Cardiac muscle cell (in vitro differentiated cells and primary cell): ENCODE measurements around the gene SLC25A39. TPM values are rescaled to one million over a fixed set of nuclear protein-coding genes. Genes with fewer than 3 reads are reported as not detected.
A peak's percentile ranks its signal among the peaks of the same experiment; 100 is the strongest.
"Not testable (repeated sequence)": the region's sequence is repeated elsewhere in the genome, so short reads cannot be mapped to it uniquely, and the experiment has no call there.

Experiments used
- DNase-seq, 2 donors: peaks; one replicate each; pipeline versions ENCODE4 v3.0.0 to v3.0.0-alpha.2; 2010 to 2017; ENCODE audit warnings: low read depth in 1 of 2, low spot score in 1 of 2
- H3K27ac ChIP-seq: fragments of 200-600 bp; sonication (generic); 2 replicates; pipeline ENCODE4 v1.5.1; 2016
- H3K27me3 ChIP-seq: fragments of 200-600 bp; sonication (generic); 2 replicates; pipeline ENCODE4 v1.6.0; 2016; ENCODE audit warnings: control low read depth
- H3K36me3 ChIP-seq: fragments of 200-600 bp; sonication (generic); 2 replicates; pipeline ENCODE4 v1.5.1; 2016; ENCODE audit warnings: control low read depth
- H3K4me1 ChIP-seq: fragments of 200-600 bp; sonication (generic); 2 replicates; pipeline ENCODE4 v1.8.1; 2017; ENCODE audit warnings: low read depth, mild to moderate bottlenecking, mixed run types
- H3K4me3 ChIP-seq: fragments of 200-600 bp; sonication (generic); 2 replicates; pipeline ENCODE4 v1.5.1; 2016; ENCODE audit warnings: mild to moderate bottlenecking
- H3K9me3 ChIP-seq: fragments of 200-600 bp; sonication (generic); 2 replicates; pipeline ENCODE4 v1.5.1; 2017; ENCODE audit warnings: low read depth, mild to moderate bottlenecking, control low read depth
- polyA plus RNA-seq: library from polyadenylated mRNA; unstranded; fragments of >200 nt; fragmentation: Nextera tagmentation; extraction: Ambion mirVana; gene quantifications from 2 replicates; pipeline ENCODE4 v1.2.1, GENCODE V29; 2016
- total RNA-seq: library from RNA; depleted of rRNA; stranded (reverse); fragments of >200 nt; gene quantifications from 2 replicates; pipeline ENCODE4 v1.2.3, GENCODE V29; 2016
- TF ChIP-seq, protein P1 (sequence below): IDR thresholded peaks from 2 replicates; pipeline ENCODE4 v1.5.1; 2012; ENCODE audit warnings: low read depth, mild to moderate bottlenecking, low read length

Gene SLC25A39
- total and polyA plus RNA-seq, 2 experiments from 2014 or later, result 228 to 284 TPM

DNA sequence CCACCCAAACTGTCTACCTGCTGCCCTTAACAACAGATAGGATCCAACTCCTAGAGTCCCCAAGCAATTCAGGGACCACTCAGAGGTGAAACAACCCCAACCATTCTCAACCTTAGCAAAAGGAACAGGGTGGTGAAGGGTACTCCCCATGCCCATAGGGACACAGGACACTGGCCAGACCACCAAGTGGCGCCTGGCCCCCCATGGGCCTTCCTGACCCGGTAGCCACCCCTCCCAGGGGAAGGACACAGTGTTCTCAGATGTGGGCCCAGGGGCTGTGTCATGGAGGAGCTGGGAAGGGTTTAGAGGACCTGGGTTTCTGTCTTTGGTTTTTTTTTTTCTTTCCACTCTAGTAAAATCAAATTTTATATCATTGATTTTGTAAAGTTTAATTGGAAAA lies 9.7 kb upstream of the SLC25A39 start:
- H3K4me1 ChIP-seq, result no peaks in the 10 kb centered on the region
- no peaks in the 10 kb centered on the region for H3K9me3 ChIP-seq
- no peaks in the 10 kb centered on the region for H3K27me3 ChIP-seq
- no peak overlapping the region for H3K4me3 ChIP-seq
- TF ChIP-seq, protein P1, sequence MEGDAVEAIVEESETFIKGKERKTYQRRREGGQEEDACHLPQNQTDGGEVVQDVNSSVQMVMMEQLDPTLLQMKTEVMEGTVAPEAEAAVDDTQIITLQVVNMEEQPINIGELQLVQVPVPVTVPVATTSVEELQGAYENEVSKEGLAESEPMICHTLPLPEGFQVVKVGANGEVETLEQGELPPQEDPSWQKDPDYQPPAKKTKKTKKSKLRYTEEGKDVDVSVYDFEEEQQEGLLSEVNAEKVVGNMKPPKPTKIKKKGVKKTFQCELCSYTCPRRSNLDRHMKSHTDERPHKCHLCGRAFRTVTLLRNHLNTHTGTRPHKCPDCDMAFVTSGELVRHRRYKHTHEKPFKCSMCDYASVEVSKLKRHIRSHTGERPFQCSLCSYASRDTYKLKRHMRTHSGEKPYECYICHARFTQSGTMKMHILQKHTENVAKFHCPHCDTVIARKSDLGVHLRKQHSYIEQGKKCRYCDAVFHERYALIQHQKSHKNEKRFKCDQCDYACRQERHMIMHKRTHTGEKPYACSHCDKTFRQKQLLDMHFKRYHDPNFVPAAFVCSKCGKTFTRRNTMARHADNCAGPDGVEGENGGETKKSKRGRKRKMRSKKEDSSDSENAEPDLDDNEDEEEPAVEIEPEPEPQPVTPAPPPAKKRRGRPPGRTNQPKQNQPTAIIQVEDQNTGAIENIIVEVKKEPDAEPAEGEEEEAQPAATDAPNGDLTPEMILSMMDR, result no peak
- no peak overlapping the region for H3K27ac ChIP-seq
- no peak for DNase-seq
- H3K36me3 ChIP-seq, result no peaks in the 10 kb centered on the region

GRCh38 chr17:44333371-44333770 lies 8.7 kb upstream of the SLC25A39 start:
- Histone ChIP-seq H3K27ac (no peak overlapping the region), H3K27me3 (no peaks in the 10 kb centered on the region), H3K4me1 (no peaks in the 10 kb centered on the region), H3K9me3 (no peaks in the 10 kb centered on the region), H3K36me3 (no peaks in the 10 kb centered on the region), H3K4me3 (no peak overlapping the region)
- DNase-seq, result no peak
- TF ChIP-seq, protein P1, result no peak

GRCh38 chr17:44331249-44331760 lies 6.7 kb upstream of the SLC25A39 start:
- Histone ChIP-seq H3K27me3 (no peaks in the 10 kb centered on the region), H3K4me1 (no peaks in the 10 kb centered on the region), H3K27ac (no peak overlapping the region), H3K9me3 (no peaks in the 10 kb centered on the region), H3K36me3 (no peaks in the 10 kb centered on the region), H3K4me3 (no peak overlapping the region)
- peak; percentile 75 to 87 for DNase-seq
- TF ChIP-seq, protein P1, result peak; percentile 75

DNA sequence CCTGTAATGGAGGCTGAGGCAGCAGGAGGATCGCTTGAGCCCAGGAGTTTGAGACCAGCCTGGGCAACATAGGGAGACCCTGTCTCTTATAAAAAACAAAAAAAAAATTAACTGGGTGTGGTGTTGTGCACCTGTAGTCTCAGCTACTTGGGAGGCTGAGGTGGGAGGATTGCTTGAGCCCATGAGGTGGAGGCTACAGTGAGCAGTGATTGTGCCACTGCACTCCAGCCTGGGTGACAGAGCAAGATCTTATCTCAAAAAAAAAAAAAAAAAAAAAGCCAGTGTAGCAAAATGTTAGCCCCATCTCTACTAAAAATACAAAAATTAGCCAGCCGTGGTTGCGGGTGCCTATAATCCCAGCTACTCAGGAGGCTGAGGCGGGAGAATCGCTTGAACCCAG lies 5.6 kb upstream of the SLC25A39 start:
- H3K36me3 ChIP-seq, H3K4me3 ChIP-seq, DNase-seq, H3K27me3 ChIP-seq, H3K27ac ChIP-seq, H3K4me1 ChIP-seq, H3K9me3 ChIP-seq: not testable (repeated sequence)

- H3K36me3 ChIP-seq, H3K4me1 ChIP-seq, DNase-seq, H3K9me3 ChIP-seq, H3K27me3 ChIP-seq, H3K27ac ChIP-seq, H3K4me3 ChIP-seq: not testable (repeated sequence)
These were observed 4.9 kb upstream of the SLC25A39 start for GRCh38 chr17:44329516-44329915.

DNA sequence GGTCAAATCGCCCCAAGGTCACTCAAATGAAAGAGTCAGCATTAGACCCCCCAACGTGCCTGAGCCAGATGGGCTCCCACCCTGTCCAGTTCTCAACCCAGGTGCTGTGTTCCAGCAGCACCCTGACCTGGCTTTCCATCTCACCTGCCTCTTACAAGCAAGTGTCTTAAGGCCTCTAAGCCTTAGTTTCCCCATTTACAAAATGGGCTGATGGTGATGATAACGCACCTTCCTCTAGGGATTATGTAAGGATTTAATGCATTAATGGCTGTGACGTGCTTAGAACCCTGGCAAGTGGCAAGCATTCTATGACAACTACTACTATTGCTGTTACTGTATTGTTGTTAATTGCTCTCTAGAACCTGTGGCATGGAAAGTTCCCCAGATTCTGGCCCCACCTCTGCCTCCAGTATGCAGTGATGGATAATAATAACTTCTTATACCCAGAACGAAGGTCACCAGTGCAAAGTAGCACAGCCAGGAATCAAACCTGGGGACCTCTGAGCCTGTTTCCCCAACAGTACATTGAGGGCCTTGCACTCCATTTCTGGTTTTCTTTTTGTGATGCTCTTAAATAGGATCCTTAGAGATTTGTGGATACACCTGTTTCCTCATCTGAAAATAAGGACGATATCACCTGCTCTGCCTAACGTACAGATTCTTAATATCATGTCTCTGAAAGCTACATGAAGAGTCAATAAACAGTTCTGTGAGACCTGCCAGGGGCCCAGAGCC lies 3.3 kb upstream of the SLC25A39 start:
- Histone ChIP-seq H3K4me1 (no peaks in the 10 kb centered on the region), H3K27me3 (no peaks in the 10 kb centered on the region), H3K27ac (no peak overlapping the region), H3K36me3 (no peaks in the 10 kb centered on the region), H3K9me3 (no peaks in the 10 kb centered on the region), H3K4me3 (no peak overlapping the region)
- TF ChIP-seq, protein P1, result no peak
- no peak for DNase-seq
